ENCODE results near the gene C22orf23. TPM values are rescaled to one million over a fixed set of nuclear protein-coding genes. Genes with fewer than 3 reads are reported as not detected.
A peak's percentile ranks its signal among the peaks of the same experiment; 100 is the strongest.

The C22orf23 gene
- total and polyA plus RNA-seq, 2 of the 13 experiments (the other 11 are each of a cell fraction or from before 2014, with no cell fraction given) = 0.21 to 0.24 TPM

GRCh38 chr22:37907036-37907954 lies 46.1 kb downstream of the C22orf23 start:
- WGBS (ENCODE audit: low lambda C conversion rate) = 45% methylated on average over 16 of the region's 19 CpGs
- H3K4me2 ChIP-seq (ENCODE audit: low read depth, low read length) = peak overlapping the region; percentile 95
- FAIRE-seq (no peak), DNase-seq (ENCODE audit: low spot score) (no peak), ATAC-seq (peak; percentile 11)
- peaks cover 2 to 4% of the 10 kb centered on the region in 2 experiments; a peak in 1 of 5 replicates for H3K36me3 ChIP-seq (replicated peaks in 1 of 2; ENCODE audit: control insufficient read depth in 1 of 2, insufficient read depth in 2 of 2, low read length in 2 of 2)
- peaks cover 8% of the 10 kb centered on the region for H3K79me2 ChIP-seq (ENCODE audit: insufficient read depth, low read length)
- POLR2A ChIA-PET = interaction anchor here (1.6 to 6.0 kb wide), 3 partner anchors 13 to 44 kb away, joined by 4 to 69 read pairs (median 5); no protein-coding TSS in a partner anchor
- H3K9ac ChIP-seq (ENCODE audit: insufficient read depth, low read depth, low read length) = peak overlapping the region; percentile 78
- CTCF ChIA-PET (ENCODE audit: low intra/inter-chr PET ratio, low total read pairs) = interaction anchor here (1.6 kb wide), 1 partner anchor 19 kb away, joined by 3 read pairs; no protein-coding TSS in a partner anchor
- peaks cover 28% of the 10 kb centered on the region for H3K4me1 ChIP-seq (ENCODE audit: insufficient read depth, low read length)
- H4K20me1 ChIP-seq (ENCODE audit: insufficient read depth, low read length) = no peaks in the 10 kb centered on the region
- H3K27ac ChIP-seq (ENCODE audit: extremely low read length, insufficient read depth, low read length) = peak overlapping the region; percentile 26
- no peaks in the 10 kb centered on the region for H3K9me3 ChIP-seq (ENCODE audit: low read length)
- in situ Hi-C loops (cut with HindIII; ENCODE audit: extremely low pct_ligation_motif_present, low pct_unique_long_range_greater_than_20kb) = no loop called here
- H3K27me3 ChIP-seq (ENCODE audit: control insufficient read depth in 1 of 2, insufficient read depth in 2 of 2, low read length in 2 of 2) = no peaks in the 10 kb centered on the region
- no peak overlapping the region for H2AFZ ChIP-seq (ENCODE audit: low read length)
- intact Hi-C loops (cut with micrococcal nuclease; ENCODE audit: unreplicated experiment) = no loop called here
- peak overlapping the region; percentile 75 to 87 (median 77) for H3K4me3 ChIP-seq (replicated peaks in 1 of 3; ENCODE audit: insufficient read depth in 1 of 3, low read depth in 2 of 3, low read length in 3 of 3)
- BruUV-seq (replicated peaks) = TSS peak; percentile 56
- no peak for TF ChIP-seq SP2 (CRISPR knock-in tag; IDR thresholded peaks at IDR 0.05)
- 0 out of 2 replicates have a peak, but pooled peaks have one; percentile 41 for TF ChIP-seq ZNF678 (CRISPR knock-in tag; IDR thresholded peaks at IDR 0.05)
- no peak for TF ChIP-seq ZNF24 (IDR thresholded peaks at IDR 0.05)
- no peak for TF ChIP-seq ZNF772 (CRISPR knock-in tag; IDR thresholded peaks at IDR 0.05)
- no peak for TF ChIP-seq ZNF777 (CRISPR knock-in tag; IDR thresholded peaks at IDR 0.05)
- no peak for TF ChIP-seq ZBTB40 (IDR thresholded peaks at IDR 0.05)
- no peak for TF ChIP-seq ZBTB40 (CRISPR knock-in tag; IDR thresholded peaks at IDR 0.05)
- TF ChIP-seq ZNF703 (CRISPR knock-in tag; IDR thresholded peaks at IDR 0.05; ENCODE audit: borderline replicate concordance) = no peak
- TF ChIP-seq, protein P1, sequence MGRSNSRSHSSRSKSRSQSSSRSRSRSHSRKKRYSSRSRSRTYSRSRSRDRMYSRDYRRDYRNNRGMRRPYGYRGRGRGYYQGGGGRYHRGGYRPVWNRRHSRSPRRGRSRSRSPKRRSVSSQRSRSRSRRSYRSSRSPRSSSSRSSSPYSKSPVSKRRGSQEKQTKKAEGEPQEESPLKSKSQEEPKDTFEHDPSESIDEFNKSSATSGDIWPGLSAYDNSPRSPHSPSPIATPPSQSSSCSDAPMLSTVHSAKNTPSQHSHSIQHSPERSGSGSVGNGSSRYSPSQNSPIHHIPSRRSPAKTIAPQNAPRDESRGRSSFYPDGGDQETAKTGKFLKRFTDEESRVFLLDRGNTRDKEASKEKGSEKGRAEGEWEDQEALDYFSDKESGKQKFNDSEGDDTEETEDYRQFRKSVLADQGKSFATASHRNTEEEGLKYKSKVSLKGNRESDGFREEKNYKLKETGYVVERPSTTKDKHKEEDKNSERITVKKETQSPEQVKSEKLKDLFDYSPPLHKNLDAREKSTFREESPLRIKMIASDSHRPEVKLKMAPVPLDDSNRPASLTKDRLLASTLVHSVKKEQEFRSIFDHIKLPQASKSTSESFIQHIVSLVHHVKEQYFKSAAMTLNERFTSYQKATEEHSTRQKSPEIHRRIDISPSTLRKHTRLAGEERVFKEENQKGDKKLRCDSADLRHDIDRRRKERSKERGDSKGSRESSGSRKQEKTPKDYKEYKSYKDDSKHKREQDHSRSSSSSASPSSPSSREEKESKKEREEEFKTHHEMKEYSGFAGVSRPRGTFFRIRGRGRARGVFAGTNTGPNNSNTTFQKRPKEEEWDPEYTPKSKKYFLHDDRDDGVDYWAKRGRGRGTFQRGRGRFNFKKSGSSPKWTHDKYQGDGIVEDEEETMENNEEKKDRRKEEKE (IDR thresholded peaks at IDR 0.05) = no peak

All from HepG2 (cell line).